Stimulated activated CD4-positive, alpha-beta T cell treated with anti-CD3 and anti-CD28 coated beads, TNF-alpha, amount 100 ng/mL, for 24 hours (primary cell): ENCODE data around the gene TBX4.

Source experiments
- DNase-seq, 3 experiments: peaks; one replicate each; pipeline ENCODE4 v3.0.0-alpha.2; 2020; ENCODE audit warnings: low read depth in 3 of 3

TBX4 gene

GRCh38 chr17:61452301-61453290 is at the start of gene TBX4:
TBX4 (plus strand) TSS chr17:61452422; CDS start chr17:61456491, 4,069 bp downstream.
- DNase-seq = no peak

GRCh38 chr17:61402978-61403800 is 49.0 kb upstream of the TBX4 start:
- no peak for DNase-seq

- no peak for DNase-seq
Measured at GRCh38 chr17:61403801-61404662, 48.2 kb upstream of the TBX4 start.

GRCh38 chr17:61404663-61404912 is 47.6 kb upstream of the TBX4 start:
- no peak for DNase-seq

- no peak for DNase-seq
Measured at GRCh38 chr17:61404913-61405685, 47.1 kb upstream of the TBX4 start.

GRCh38 chr17:61405686-61406536 is 46.3 kb upstream of the TBX4 start:
- DNase-seq = no peak

GRCh38 chr17:61406537-61406845 is 45.7 kb upstream of the TBX4 start:
- no peak for DNase-seq

GRCh38 chr17:61406971-61407911 is 45.0 kb upstream of the TBX4 start:
- no peak for DNase-seq

- no peak for DNase-seq
Measured at GRCh38 chr17:61408151-61409041, 43.8 kb upstream of the TBX4 start.

GRCh38 chr17:61409301-61410112 is 42.7 kb upstream of the TBX4 start:
- no peak for DNase-seq

- peak; percentile 42 to 65 (median 44) for DNase-seq
Measured at GRCh38 chr17:61410141-61411010, 41.8 kb upstream of the TBX4 start.

GRCh38 chr17:61411011-61411260 is 41.3 kb upstream of the TBX4 start:
- no peak for DNase-seq

GRCh38 chr17:61411261-61412142 is 40.7 kb upstream of the TBX4 start:
- DNase-seq = no peak

- DNase-seq = peak; percentile 60 to 65 (median 60)
Measured at GRCh38 chr17:61412143-61412859, 39.9 kb upstream of the TBX4 start.
